Posterior cingulate gyrus (tissue), 11 donors: Measurements from ENCODE around the gene EHD1.
A peak's percentile ranks its signal among the peaks of the same experiment; 100 is the strongest.

Source experiments
- DNase-seq, 10 donors: peaks; one replicate each; pipeline versions ENCODE4 v3.0.0 to v3.0.0-alpha.2; 2020 to 2021; ENCODE audit warnings: mixed read lengths in 3 of 10
- intact Hi-C: fragments of 100-400 bp; cut with DNase I; formaldehyde crosslinking; loops from one replicate; pipeline ENCODE4 v1.15.1; 2023

The EHD1 gene

GRCh38 chr11:64804346-64805210, 73.8 kb downstream of the EHD1 start:
- peak in 1 of 10 donors; percentile 81 for DNase-seq
- intact Hi-C loops: no loop called here

GRCh38 chr11:64803846-64804345, 74.5 kb downstream of the EHD1 start:
- no peak for DNase-seq
- intact Hi-C loops: no loop called here

- intact Hi-C loops: no loop called here
- DNase-seq: peak; percentile 67 to 98 (median 81)
Observed at GRCh38 chr11:64803158-64803845, 75.1 kb downstream of the EHD1 start, which contains the start of gene MAP4K2. MAP4K2 (minus strand) TSS chr11:64803214; CDS start chr11:64803149, 65 bp downstream.

- peak in 2 of 10 donors; percentile 22 to 83 for DNase-seq
- intact Hi-C loops: no loop called here
Observed at GRCh38 chr11:64802370-64803157, 75.9 kb downstream of the EHD1 start.
